Testis (tissue), 3 donors: ENCODE measurements around the gene SLC4A5. TPM values are rescaled to one million over a fixed set of nuclear protein-coding genes. Genes with fewer than 3 reads are reported as not detected.
"Not testable (repeated sequence)": the region's sequence is repeated elsewhere in the genome, so short reads cannot be mapped to it uniquely, and the experiment has no call there.

Experiments
- DNase-seq: peaks from one replicate; pipeline ENCODE4 v3.0.0-alpha.2; 2019
- H3K27ac ChIP-seq, 2 donors: fragments of 200-600 bp; sonication (generic); one replicate each; pipeline ENCODE4 v1.5.1; 2019
- H3K27me3 ChIP-seq: fragments of 200-600 bp; sonication (generic); one replicate; pipeline ENCODE4 v1.5.1; 2019
- H3K36me3 ChIP-seq: fragments of 200-600 bp; sonication (generic); one replicate; pipeline ENCODE4 v1.5.1; 2017; ENCODE audit warnings: low read depth; ENCODE audit errors: missing control alignments
- H3K4me1 ChIP-seq: fragments of 200-600 bp; sonication (generic); one replicate; pipeline ENCODE4 v1.5.1; 2019
- H3K4me3 ChIP-seq, 2 donors: fragments of 200-600 bp; sonication (generic); one replicate each; pipeline ENCODE4 v1.5.1; 2017 to 2019
- H3K9me3 ChIP-seq: fragments of 200-600 bp; sonication (generic); one replicate; pipeline ENCODE4 v1.5.1; 2017
- POLR2A ChIP-seq: fragments of 450-650 bp; IDR thresholded peaks from one replicate; pipeline ENCODE4 v1.6.1; 2017; ENCODE audit warnings: antibody characterized with exemption, mild to moderate bottlenecking, moderate library complexity
- WGBS, 2 donors: methylation state at CpG; one replicate each; pipeline ENCODE4 v1.1.5; 2018; 5-methylcytosine and 5-hydroxymethylcytosine counted together
- intact Hi-C: fragments of 100-400 bp; cut with DNase I; formaldehyde crosslinking; loops from one replicate; pipeline ENCODE4 v1.15.1; 2023; ENCODE audit warnings: low total_unique reads
- polyA plus RNA-seq: library from polyadenylated mRNA; stranded (reverse); fragments of 350-450 nt; fragmentation: Illumina TruSeq; extraction: RNeasy Lipid Tissue Mini Kit (QIAGEN cat#74804); gene quantifications from one replicate; pipeline ENCODE4 v1.2.3, GENCODE V29; 2014; ENCODE audit warnings: low read depth, low replicate concordance; ENCODE audit not compliant: insufficient read depth
- total RNA-seq, 2 donors: library from RNA; depleted of rRNA; stranded (reverse); fragments of >200 nt; gene quantifications; one replicate each; pipeline ENCODE4 v1.2.3, GENCODE V29; 2016
- TF ChIP-seq, protein P1 (sequence below), 3 experiments: fragments of 450-650 bp in 2 of 3; fragments of 200-600 bp in 1 of 3; sonication (generic) in 1 of 3; IDR thresholded peaks; one replicate each; pipeline ENCODE4 v1.5.1; 2016 to 2019; ENCODE audit warnings: antibody characterized with exemption in 3 of 3, mild to moderate bottlenecking in 2 of 3, moderate library complexity in 1 of 3

The SLC4A5 gene
- total and polyA plus RNA-seq, 3 donors from 2014 or later = 40.3 to 188 (median 113) TPM

DNA sequence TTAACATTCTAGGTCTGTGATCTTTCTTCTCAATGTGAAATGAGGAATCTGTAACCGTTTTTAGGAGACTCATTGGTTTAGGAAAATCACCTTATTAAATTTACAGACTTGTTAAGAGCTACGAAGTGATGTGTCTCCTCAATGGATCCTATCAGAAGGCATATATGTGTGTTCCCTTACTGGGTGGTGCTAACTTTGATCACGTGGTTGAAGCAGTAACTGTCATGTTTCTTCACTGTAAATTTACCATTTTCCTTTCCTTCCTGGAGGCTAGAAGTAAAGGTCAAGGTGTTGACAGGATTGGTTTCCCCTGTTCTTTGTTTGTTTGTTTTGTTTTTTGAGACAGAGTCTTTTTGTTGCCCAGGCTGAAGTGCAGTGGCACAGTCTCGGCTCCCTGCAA is 146.2 kb downstream of the SLC4A5 start:
- no peaks in the 10 kb centered on the region for H3K9me3 ChIP-seq
- H3K27me3 ChIP-seq = no peaks in the 10 kb centered on the region
- no peaks in the 10 kb centered on the region for H3K36me3 ChIP-seq
- no peak for DNase-seq
- TF ChIP-seq, protein P1, sequence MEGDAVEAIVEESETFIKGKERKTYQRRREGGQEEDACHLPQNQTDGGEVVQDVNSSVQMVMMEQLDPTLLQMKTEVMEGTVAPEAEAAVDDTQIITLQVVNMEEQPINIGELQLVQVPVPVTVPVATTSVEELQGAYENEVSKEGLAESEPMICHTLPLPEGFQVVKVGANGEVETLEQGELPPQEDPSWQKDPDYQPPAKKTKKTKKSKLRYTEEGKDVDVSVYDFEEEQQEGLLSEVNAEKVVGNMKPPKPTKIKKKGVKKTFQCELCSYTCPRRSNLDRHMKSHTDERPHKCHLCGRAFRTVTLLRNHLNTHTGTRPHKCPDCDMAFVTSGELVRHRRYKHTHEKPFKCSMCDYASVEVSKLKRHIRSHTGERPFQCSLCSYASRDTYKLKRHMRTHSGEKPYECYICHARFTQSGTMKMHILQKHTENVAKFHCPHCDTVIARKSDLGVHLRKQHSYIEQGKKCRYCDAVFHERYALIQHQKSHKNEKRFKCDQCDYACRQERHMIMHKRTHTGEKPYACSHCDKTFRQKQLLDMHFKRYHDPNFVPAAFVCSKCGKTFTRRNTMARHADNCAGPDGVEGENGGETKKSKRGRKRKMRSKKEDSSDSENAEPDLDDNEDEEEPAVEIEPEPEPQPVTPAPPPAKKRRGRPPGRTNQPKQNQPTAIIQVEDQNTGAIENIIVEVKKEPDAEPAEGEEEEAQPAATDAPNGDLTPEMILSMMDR (IDR thresholded peaks at IDR 0.05) = no peak
- no peak for TF ChIP-seq POLR2A
- peaks cover 19% of the 10 kb centered on the region for H3K4me1 ChIP-seq
- no peak overlapping the region for H3K4me3 ChIP-seq
- WGBS, 2 donors = 63 to 73% methylated on average over 4 of the region's 4 CpGs
- H3K27ac ChIP-seq = no peak overlapping the region
- intact Hi-C loops = no loop called here

DNA sequence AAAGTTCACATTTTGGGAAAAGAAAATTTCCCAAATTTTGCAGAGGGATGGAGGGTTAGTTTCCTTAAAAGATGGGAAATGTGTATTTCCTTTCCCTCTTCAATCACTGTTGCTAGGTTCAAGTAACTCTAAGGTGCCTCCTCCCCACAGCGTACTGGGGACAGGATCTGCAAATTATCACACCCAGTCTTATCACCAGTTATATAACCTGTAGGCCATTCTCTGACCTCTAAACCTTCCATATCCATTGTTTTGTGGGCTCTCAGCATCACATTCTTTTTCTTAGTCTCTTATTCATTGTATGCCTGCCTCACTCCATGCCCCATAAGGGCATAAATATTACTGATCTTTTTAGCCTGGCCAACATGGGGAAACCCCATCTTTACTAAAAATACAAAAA is 148.4 kb downstream of the SLC4A5 start:
- DNase-seq = no peak
- H3K9me3 ChIP-seq = no peaks in the 10 kb centered on the region
- intact Hi-C loops = no loop called here
- no peak overlapping the region for H3K27ac ChIP-seq
- peaks cover 5% of the 10 kb centered on the region for H3K4me1 ChIP-seq
- no peak overlapping the region for H3K4me3 ChIP-seq
- no peaks in the 10 kb centered on the region for H3K36me3 ChIP-seq
- H3K27me3 ChIP-seq = no peaks in the 10 kb centered on the region
- no peak for TF ChIP-seq POLR2A
- TF ChIP-seq, protein P1 (IDR thresholded peaks at IDR 0.05) = no peak
- WGBS, 2 donors = 79 to 82% methylated on average over 1 of the region's 1 CpG

DNA sequence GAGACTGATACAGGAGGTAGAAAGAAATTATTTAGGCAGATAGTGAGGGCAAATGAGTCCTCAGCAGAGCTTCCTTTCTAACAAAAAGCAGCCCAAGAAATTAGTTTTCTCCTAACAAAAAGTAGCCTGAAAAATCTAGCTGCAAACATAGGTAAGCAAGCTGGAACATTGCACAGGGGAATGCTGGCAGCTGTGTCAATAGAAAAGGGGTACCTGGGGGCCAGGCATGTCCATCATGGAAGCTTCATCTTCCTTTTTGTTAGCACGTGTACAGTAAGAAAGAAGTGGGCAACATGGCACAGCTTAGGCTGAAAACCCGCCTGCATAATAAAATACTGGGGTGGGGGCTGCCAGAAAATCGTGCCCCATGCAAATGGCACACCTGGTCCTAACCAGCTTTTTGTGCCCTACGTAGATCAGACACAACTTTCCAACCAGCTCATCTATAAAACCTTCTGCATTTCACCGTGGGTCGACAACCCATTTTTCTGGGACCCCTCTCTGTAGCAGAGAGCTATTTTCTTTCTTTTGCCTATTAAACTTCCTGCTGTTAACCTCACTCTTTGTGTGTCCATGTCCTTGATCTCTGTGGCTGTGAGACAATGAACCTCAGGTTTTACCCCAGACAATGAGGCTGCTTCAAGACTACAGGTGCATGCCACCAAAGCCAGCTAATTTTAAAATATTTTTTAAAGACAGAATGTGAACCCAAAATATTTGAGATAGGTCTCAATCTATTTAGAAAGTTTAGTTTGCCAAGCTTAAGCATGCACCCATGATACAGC is 151.4 kb downstream of the SLC4A5 start:
- H3K9me3 ChIP-seq = no peaks in the 10 kb centered on the region
- H3K27ac ChIP-seq = no peak overlapping the region
- intact Hi-C loops = no loop called here
- DNase-seq = no peak
- H3K36me3 ChIP-seq = no peaks in the 10 kb centered on the region
- H3K4me3 ChIP-seq = no peak overlapping the region
- no peaks in the 10 kb centered on the region for H3K27me3 ChIP-seq
- TF ChIP-seq, protein P1 (IDR thresholded peaks at IDR 0.05) = no peak
- no peak for TF ChIP-seq POLR2A
- WGBS, 2 donors = 85% methylated on average over 6 of the region's 6 CpGs
- H3K4me1 ChIP-seq = peaks cover 3% of the 10 kb centered on the region

DNA sequence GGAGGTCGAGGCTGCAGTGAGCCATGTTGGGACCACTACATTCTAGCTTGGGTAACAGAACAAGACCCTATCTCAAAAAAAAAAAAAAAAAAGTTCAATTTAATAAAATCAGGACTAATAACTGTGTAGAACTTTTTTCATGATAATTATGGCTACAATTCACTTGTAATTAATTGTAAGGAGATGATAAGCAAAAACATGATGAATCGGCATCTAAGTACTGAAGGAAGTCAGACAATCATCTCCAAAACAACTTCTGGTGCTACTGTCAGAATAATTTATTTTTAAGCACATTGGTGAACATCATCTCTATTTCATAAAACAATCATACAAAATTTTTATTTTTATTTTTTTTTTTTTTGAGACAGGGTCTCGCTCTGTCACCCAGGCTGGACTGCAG is 154.5 kb downstream of the SLC4A5 start:
- Histone ChIP-seq H3K4me3 (no peak overlapping the region), H3K36me3 (no peaks in the 10 kb centered on the region), H3K4me1 (peaks cover 3% of the 10 kb centered on the region), H3K9me3 (no peaks in the 10 kb centered on the region), H3K27me3 (no peaks in the 10 kb centered on the region), H3K27ac (no peak overlapping the region)
- TF ChIP-seq, protein P1 (IDR thresholded peaks at IDR 0.05) = no peak
- no peak for TF ChIP-seq POLR2A
- no peak for DNase-seq
- 87 to 88% methylated on average over 3 of the region's 3 CpGs for WGBS, 2 donors
- intact Hi-C loops = no loop called here

DNA sequence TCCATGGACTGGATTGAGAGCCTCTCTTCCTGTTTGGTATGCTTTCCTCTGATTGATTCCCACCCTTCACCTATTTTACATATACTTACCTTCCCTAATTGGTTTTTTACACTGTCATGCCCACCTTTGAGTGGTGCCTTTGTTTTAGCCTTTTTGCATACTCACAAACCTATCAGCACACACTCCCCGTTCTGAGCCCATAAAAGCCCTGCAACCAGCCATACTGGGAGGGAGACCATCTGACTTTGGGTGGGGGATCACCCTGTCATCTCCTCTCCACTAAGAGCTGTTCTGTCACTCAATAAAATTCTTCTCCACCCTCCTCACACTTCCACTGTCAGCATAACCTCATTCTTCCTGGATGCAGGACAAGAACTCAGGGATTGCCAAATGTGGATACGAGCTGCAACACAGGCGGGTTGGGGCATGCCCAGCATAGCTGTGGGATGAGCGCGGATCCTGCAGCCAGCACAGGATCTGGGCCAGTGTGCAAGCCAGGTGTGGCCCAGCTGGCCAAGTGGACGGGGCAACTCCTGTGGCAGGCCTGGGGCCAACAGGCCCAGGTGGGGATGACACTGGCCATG is 155.1 kb downstream of the SLC4A5 start:
- Histone ChIP-seq H3K4me3 (no peak overlapping the region), H3K36me3 (no peaks in the 10 kb centered on the region), H3K27ac (no peak overlapping the region), H3K27me3 (no peaks in the 10 kb centered on the region), H3K9me3 (no peaks in the 10 kb centered on the region), H3K4me1 (peaks cover 3% of the 10 kb centered on the region)
- no peak for TF ChIP-seq POLR2A
- TF ChIP-seq, protein P1 (IDR thresholded peaks at IDR 0.05) = no peak
- intact Hi-C loops = no loop called here
- DNase-seq = no peak
- 86 to 93% methylated on average over 4 to 6 of the region's 6 CpGs for WGBS, 2 donors

DNA sequence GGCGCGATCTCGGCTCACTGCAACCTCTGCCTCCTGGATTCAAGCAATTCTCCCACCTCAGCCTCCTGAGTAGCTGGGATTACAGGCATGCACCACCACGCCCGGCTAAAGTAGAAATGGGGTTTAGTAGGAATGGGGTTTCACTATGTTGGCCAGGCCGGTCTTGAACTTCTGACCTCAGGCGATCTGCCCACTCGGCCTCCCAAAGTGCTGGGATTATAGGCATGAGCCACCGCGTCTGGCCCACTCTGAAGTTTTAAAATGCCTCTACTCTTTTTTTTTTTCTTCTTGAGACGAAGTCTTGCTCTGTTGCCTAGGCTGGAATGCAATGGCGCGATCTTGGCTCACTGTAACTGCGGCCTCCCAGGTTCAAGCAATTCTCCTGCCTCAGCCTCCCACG is 156.5 kb downstream of the SLC4A5 start:
- intact Hi-C loops, H3K9me3 ChIP-seq, H3K36me3 ChIP-seq, H3K27ac ChIP-seq, DNase-seq, H3K27me3 ChIP-seq, H3K4me1 ChIP-seq, H3K4me3 ChIP-seq: not testable (repeated sequence)
- 93 to 96% methylated on average over 15 of the region's 15 CpGs for WGBS, 2 donors
